ENCODE measurements around the gene RET.
A peak's percentile ranks its signal among the peaks of the same experiment; 100 is the strongest.

RET gene

DNA sequence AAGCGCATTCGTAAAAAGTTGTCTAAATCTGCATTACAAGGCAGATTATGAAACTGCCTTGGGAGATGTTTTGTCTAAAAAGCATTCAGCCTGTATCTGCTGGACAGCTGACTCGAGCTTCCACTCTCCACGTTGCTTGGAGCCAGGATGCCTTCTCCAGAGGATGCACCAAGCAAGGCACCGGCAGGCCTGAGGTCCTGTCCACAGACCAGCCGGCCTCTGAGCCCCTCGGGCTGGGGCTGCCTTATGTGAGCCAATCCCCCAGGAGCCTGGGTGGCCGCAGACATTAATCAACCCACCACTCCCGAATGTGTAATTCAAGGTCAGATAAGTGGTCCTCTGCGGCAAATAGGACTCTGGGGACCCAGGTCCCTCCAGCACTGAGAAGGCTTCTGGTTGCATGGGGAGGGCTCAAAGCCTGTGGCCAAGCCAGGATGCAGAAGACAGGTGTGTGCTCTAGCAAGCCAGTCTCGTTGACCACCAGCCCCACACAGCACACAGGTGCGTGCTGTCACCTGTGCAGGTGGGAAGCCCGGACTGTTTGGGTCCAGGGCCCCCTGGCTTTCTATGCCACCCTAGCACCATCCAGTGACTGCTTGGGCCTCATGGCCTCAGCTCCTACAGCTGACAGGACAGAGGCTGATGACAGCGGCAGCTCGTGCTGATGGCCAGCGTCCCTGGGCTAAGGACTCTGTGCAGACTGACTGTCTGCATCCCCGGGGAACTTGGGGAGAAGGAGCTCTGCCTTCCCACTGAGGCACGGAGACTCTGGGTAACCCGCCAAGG lies 4.8 kb upstream of the RET start:
- H3K36me3 ChIP-seq (replicated peaks) = no peaks in the 10 kb centered on the region
- H3K4me1 ChIP-seq = peaks cover 10% of the 10 kb centered on the region
- H3K9me3 ChIP-seq = no peaks in the 10 kb centered on the region
- no peak overlapping the region for H3K4me3 ChIP-seq
- peaks cover 3% of the 10 kb centered on the region; the same call in 1 of the 2 replicates for H3K27me3 ChIP-seq (ENCODE audit: low read depth)
- in situ Hi-C loops (cut with MboI; ENCODE audit: low sequenced_read_pairs) = no loop called here
- DNase-seq (ENCODE audit: low spot score in 2 of 2) = peak in 1 of 2 experiments; percentile 77

DNA sequence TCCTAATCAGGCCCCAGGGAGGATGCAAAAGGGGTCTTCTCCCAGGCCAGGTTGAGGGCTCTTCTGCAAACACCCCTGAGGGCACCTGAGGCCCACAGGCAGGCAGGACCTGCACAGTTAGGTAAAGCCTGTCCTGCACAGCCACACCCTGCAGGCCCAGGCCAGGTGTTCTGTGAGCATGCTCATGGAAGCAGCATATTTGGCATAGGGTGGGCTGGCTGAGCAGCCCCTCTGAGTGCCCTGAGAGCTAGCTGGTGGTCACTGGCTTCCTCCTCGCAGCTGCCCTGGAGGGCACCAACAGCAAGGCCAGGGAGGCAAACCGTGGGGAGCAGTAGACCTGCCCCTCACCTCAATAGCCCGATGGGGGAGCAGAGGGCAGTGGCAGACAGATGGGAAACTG lies 3.7 kb upstream of the RET start:
- H3K4me1 ChIP-seq = peaks cover 10% of the 10 kb centered on the region
- DNase-seq (ENCODE audit: low spot score in 2 of 2) = no peak
- no peaks in the 10 kb centered on the region for H3K9me3 ChIP-seq
- H3K36me3 ChIP-seq (replicated peaks) = no peaks in the 10 kb centered on the region
- H3K27me3 ChIP-seq (ENCODE audit: low read depth) = peaks cover 5% of the 10 kb centered on the region
- H3K4me3 ChIP-seq = no peak overlapping the region
- in situ Hi-C loops (cut with MboI; ENCODE audit: low sequenced_read_pairs) = no loop called here

DNA sequence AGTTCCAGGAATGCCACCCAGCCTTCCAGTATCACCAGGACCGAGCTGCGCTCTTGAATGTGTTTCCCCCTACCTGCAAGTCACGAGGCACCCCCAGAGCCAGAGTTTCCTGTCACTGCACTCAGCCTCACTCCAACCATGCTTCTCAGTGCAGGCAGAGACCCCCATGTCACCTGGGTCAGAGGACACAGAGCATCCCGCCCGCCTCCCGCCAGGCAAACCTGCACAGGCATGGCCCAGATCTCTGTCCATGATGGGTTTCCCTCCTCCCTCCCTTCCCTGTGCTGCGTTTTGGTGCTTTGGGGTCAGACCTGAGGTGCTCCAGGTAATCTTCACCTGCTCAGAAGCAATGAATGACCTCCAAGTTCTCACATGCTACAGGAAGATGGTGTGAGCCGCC lies 3.1 kb upstream of the RET start:
- H3K4me3 ChIP-seq = no peak overlapping the region
- no peaks in the 10 kb centered on the region for H3K9me3 ChIP-seq
- no peak for DNase-seq (ENCODE audit: low spot score in 2 of 2)
- peaks cover 6% of the 10 kb centered on the region for H3K27me3 ChIP-seq (ENCODE audit: low read depth)
- H3K4me1 ChIP-seq = peaks cover 10% of the 10 kb centered on the region
- in situ Hi-C loops (cut with MboI; ENCODE audit: low sequenced_read_pairs) = no loop called here
- H3K36me3 ChIP-seq (replicated peaks) = no peaks in the 10 kb centered on the region

DNA sequence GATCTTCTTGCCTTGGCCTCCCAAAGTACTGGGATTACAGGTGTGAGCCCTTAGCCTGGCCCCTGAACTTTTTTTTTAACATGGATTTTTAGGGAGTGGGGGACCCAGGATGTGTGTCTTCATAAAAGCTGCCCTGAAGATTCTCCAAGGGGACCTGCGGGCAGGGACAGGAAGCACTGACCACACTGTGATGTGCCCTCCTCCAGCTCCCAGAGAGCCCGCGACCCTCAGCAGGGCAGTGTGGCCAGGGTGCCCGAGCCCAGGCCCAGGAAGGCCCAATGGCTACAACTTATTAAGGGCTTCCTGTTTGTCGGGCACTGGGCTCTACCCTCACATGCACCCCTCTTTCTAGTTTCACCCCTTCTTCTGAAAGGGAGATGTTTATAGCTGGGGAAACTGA lies 2.5 kb upstream of the RET start:
- DNase-seq (ENCODE audit: low spot score in 2 of 2) = no peak

DNA sequence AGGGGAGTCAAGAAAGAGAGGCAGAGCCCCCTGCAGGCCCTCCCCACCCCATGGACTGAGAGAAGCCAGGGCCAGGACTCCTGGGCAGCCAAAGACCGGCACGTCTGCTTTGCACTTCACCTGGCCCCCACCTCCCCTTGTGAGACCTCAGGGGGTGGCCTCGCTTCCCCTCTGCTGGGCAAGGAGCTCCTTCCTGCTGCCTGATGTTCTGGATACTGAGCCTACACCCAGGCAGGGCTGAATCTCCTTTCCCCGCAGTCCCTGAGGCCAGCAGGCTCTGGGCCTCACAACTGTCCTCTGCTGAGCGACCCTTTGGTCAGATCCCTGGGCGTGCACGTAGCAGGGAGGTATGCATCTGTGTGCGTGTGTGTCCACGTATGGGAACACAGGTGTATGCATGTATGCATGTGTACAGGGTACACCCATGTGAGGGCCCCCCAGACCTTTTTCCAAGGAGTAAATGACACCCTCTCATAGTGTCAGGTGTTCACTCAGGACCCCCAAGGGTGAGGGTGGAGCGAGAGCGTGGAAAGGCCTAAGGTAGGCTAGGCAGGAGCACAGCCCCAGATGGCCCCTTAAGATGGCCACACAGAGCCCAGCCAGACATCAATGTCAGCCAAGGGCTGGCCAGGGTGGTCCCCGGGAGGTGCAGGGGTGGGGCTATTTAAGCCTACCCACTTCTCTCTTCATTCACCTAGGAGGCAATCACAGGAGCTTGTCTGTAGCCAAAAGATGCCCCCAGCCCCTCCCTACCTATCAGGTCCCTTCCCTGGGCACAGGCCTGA lies 1.9 kb upstream of the RET start:
- peaks cover 6% of the 10 kb centered on the region for H3K27me3 ChIP-seq (ENCODE audit: low read depth)
- no peak for DNase-seq (ENCODE audit: low spot score in 2 of 2)
- no peaks in the 10 kb centered on the region for H3K36me3 ChIP-seq (replicated peaks)
- H3K4me1 ChIP-seq = peaks cover 10% of the 10 kb centered on the region
- in situ Hi-C loops (cut with MboI; ENCODE audit: low sequenced_read_pairs) = no loop called here
- H3K4me3 ChIP-seq = no peak overlapping the region
- no peaks in the 10 kb centered on the region for H3K9me3 ChIP-seq

More for the DNA sequence above, 2.5 kb upstream of the RET start:
- Histone ChIP-seq H3K9me3 (no peaks in the 10 kb centered on the region), H3K4me3 (no peak overlapping the region), H3K27me3 (ENCODE audit: low read depth) (peaks cover 6% of the 10 kb centered on the region), H3K36me3 (replicated peaks) (no peaks in the 10 kb centered on the region), H3K4me1 (peaks cover 10% of the 10 kb centered on the region)
- in situ Hi-C loops (cut with MboI; ENCODE audit: low sequenced_read_pairs) = no loop called here

DNA sequence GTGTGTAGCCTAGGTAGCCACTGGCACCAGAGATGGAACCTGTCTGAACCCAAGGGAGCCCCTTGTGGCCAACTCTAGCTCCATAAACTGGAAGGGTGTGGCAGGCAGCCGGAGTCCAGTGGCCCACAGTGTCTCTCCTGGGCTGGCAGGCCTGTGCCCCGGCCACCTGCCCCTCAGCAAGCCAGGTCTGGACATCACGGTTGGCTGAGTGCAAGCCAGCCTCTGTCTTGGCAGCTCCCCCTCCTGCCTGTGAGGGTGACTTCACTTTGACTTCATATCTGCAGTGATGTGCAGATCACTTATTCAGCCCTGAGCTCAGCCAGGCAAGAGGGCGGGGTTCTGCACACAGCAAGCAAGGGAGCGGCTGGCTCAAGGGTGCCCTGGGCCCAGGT lies 1.3 kb upstream of the RET start:
- H3K27me3 ChIP-seq (ENCODE audit: low read depth) = peaks cover 6% of the 10 kb centered on the region
- no peak overlapping the region for H3K4me3 ChIP-seq
- peaks cover 10% of the 10 kb centered on the region for H3K4me1 ChIP-seq
- no peaks in the 10 kb centered on the region for H3K9me3 ChIP-seq
- in situ Hi-C loops (cut with MboI; ENCODE audit: low sequenced_read_pairs) = no loop called here
- H3K36me3 ChIP-seq (replicated peaks) = no peaks in the 10 kb centered on the region
- DNase-seq (ENCODE audit: low spot score in 2 of 2) = peak in 1 of 2 experiments; percentile 55

DNA sequence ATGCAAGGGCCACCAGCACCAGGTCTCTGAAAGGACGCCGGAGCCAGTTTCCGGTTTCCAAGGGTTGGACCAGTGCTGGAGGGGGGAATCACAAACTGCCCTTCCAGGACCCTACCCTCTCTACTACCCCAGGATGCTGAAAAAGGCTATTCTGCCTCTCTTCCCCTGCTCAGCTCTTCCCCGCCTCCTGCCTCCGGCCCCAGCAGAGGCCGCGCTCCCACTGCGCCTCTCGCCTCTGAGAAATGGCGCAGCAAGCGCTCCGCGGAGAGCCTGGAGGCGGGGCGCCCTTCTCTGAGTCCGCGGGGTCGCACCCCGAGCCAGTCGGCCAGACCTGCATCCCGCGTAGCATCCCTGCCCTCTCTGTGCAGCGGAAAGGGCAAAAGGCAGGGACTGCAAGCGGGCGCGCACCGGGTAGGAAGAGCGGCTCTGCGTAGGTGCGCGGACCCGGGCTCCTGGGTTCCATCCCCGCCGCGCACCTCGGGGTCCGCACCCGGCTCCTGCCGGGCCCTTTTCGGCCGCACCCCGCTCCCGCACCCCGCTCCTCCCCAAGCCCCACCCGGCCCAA lies 476 bp upstream of the RET start:
- Histone ChIP-seq H3K4me3 (peak overlapping the region; percentile 43), H3K36me3 (replicated peaks) (no peaks in the 10 kb centered on the region), H3K27me3 (ENCODE audit: low read depth) (peaks cover 6% of the 10 kb centered on the region), H3K4me1 (peaks cover 5% of the 10 kb centered on the region), H3K9me3 (no peaks in the 10 kb centered on the region)
- peak; percentile 13 to 56 for DNase-seq (ENCODE audit: low spot score in 2 of 2)
- in situ Hi-C loops (cut with MboI; ENCODE audit: low sequenced_read_pairs) = no loop called here

DNA sequence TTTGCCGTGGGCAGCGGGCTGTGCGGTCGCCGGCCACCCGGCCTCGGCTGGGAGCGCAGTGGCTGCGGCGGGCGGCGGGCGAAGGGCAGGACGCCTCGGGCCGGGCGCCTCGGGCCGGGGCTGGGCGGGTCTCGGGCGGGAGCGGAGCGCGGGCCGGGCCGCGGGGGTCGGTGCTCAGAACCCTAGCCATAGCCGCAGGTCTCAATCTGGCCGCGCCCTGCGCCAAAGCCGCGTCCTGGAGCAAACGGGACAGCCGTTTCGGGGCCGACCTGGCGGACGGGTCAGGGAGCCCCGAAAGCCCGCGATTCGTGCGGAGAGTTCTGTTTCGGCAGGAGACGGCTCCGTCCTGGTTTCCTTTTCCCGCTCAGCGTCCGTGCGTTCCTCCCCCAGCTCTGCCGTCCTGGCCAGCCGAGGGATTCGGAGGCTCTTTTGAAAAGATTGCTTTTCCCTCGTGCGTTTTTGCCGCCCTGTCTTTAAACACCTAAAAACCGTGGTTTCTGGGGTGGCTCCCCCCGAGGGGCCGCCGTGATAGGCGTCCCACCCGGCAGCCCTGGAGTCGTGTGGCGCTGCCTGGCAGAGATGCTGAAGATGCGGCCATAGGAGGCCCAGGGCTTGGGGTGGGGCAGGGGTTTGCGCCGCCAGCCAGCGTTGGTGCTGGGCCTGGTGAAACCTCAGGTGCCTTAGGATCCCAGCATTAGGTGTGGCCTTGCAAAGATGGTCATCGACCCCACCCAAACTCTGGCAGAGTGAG lies 727 bp downstream of the RET start:
- Histone ChIP-seq H3K4me1 (no peaks in the 10 kb centered on the region; the same call in 1 of the 2 replicates), H3K9me3 (no peaks in the 10 kb centered on the region), H3K27me3 (ENCODE audit: low read depth) (peaks cover 6% of the 10 kb centered on the region), H3K36me3 (replicated peaks) (no peaks in the 10 kb centered on the region), H3K4me3 (peak overlapping the region; percentile 43)
- in situ Hi-C loops (cut with MboI; ENCODE audit: low sequenced_read_pairs) = no loop called here
- DNase-seq (ENCODE audit: low spot score in 2 of 2) = peak in 1 of 2 experiments; percentile 26

DNA sequence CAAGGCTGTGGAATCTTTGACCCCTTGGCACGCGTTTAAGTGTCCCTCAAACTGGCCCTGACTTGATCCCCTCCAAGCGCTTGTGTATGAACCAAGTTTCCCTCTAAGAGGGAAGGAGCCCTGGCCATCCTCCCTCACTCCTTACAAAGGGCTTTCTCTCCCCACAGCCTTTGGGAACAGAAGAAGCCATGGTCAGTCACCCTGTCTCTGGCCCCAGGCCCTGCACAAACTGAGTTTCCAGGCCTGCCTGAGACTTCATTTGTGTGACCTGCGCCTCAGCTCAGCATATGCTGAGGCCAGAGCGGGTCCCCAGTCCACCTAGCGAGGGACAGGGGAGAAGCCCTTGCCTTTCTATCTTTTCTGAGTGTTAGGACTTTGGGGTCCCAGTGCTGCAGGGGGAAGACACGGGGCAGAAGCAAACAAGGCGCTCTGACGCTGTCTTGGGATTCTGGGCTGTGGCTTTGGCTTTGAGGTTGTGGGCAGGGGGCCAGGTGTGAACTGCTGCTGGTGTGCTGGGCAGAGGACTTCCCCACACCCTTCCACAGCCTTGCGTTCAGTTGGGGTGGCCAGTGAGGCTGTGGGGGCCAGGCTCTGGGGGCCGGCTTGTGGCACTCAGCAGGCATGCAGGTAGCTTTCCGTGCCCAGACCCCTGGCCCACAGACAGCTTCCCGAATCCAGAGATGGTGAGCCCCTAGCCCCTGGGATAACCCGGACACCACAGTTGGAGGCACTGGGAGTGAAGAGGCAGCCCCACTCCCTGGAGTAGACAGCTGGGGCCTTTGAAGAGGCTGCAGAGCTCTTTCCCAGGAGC lies 1.5 kb downstream of the RET start:
- Histone ChIP-seq H3K36me3 (replicated peaks) (no peaks in the 10 kb centered on the region), H3K4me3 (peak overlapping the region; percentile 43), H3K4me1 (no peaks in the 10 kb centered on the region; the same call in 1 of the 2 replicates), H3K9me3 (no peaks in the 10 kb centered on the region), H3K27me3 (ENCODE audit: low read depth) (peaks cover 6% of the 10 kb centered on the region)
- in situ Hi-C loops (cut with MboI; ENCODE audit: low sequenced_read_pairs) = no loop called here
- DNase-seq (ENCODE audit: low spot score in 2 of 2) = no peak

DNA sequence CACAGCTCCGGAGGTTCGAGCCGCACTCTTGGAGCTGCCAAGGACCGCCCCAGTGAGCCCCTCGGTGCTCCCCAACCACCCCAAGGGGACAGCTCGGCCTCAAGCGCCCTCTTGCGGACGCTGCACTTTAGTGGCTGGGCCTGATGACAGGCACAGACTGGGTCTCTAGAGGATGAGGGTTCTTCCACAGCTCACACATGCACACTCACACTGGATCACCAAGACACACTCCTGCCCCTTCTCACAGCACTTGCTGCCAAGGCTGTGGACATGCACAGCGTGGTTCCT lies 2.1 kb downstream of the RET start:
- Histone ChIP-seq H3K36me3 (replicated peaks) (no peaks in the 10 kb centered on the region), H3K9me3 (no peaks in the 10 kb centered on the region), H3K4me1 (no peaks in the 10 kb centered on the region; the same call in 1 of the 2 replicates), H3K27me3 (ENCODE audit: low read depth) (peaks cover 6% of the 10 kb centered on the region), H3K4me3 (no peak overlapping the region)
- peak in 1 of 2 experiments; percentile 78 for DNase-seq (ENCODE audit: low spot score in 2 of 2)
- in situ Hi-C loops (cut with MboI; ENCODE audit: low sequenced_read_pairs) = no loop called here

DNA sequence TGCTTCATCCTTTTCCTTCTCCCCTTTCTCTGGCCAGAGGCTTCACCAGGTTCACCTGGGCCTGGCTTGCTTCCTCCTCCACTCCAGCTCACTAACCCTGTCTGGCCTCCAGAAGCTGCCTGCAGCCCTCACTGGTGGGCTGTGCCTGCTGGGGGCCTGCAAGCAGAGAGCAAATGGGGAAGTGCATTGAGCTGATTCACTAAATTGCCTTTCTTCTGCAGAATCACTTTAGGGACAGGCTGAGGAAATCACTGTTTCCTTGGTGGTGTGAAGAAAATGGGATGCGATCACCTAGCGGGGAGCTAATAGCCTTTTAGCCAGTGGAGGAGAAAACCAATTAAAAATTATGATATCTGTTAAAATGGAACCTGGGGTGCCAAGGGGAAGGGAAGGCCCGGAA lies 3.0 kb downstream of the RET start:
- Histone ChIP-seq H3K4me1 (no peaks in the 10 kb centered on the region; the same call in 1 of the 2 replicates), H3K9me3 (no peaks in the 10 kb centered on the region), H3K4me3 (no peak overlapping the region), H3K36me3 (replicated peaks) (no peaks in the 10 kb centered on the region), H3K27me3 (ENCODE audit: low read depth) (peaks cover 6% of the 10 kb centered on the region)
- DNase-seq (ENCODE audit: low spot score in 2 of 2) = no peak
- in situ Hi-C loops (cut with MboI; ENCODE audit: low sequenced_read_pairs) = no loop called here

DNA sequence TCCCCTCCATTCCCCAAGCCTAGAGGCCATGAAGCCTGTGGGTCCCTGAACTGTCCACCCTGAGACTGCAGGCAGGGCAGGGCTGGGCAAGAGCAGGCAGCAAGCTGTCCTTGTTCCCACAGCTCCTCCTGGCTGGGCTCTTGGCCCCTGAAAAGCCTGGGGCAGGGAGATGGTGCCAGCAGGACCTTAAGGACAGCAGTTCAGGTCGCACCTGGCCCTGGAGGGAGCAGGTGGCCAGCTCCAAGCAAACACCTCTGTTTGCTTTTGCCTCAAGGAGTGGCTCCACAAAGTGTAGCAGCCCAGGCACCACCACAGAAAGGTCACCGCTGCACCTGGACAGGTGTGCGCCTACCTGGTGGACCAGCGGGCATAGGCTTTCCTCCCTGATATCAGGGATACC lies 5.2 kb downstream of the RET start:
- no peaks in the 10 kb centered on the region for H3K36me3 ChIP-seq (replicated peaks)
- H3K9me3 ChIP-seq = no peaks in the 10 kb centered on the region
- H3K4me3 ChIP-seq = no peak overlapping the region
- in situ Hi-C loops (cut with MboI; ENCODE audit: low sequenced_read_pairs) = no loop called here
- peaks cover 3% of the 10 kb centered on the region; the same call in 1 of the 2 replicates for H3K27me3 ChIP-seq (ENCODE audit: low read depth)
- no peak for DNase-seq (ENCODE audit: low spot score in 2 of 2)
- H3K4me1 ChIP-seq = no peaks in the 10 kb centered on the region; the same call in 1 of the 2 replicates

DNA sequence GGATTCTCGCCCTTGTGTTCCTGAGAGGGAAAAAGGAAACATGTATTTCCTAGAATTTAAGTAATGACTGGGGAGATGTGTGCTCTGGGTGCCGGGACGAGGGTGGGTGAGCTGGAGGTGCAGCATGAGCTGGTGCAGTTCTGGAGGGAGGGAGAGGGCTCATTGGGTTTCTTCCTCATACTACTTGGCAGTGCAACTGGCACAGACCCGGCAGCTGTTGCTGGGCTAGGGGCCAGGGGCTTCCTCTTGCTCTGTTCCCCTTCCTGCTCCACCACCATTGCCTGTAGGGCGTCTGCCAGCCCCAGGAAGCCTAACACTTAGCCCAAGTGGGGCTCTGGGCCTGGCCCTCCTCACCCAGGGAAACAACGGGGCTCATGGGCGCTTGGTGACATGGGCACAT lies 5.9 kb downstream of the RET start:
- Histone ChIP-seq H3K27me3 (ENCODE audit: low read depth) (peaks cover 3% of the 10 kb centered on the region; the same call in 1 of the 2 replicates), H3K4me1 (no peaks in the 10 kb centered on the region; the same call in 1 of the 2 replicates), H3K9me3 (no peaks in the 10 kb centered on the region), H3K4me3 (no peak overlapping the region), H3K36me3 (replicated peaks) (no peaks in the 10 kb centered on the region)
- no peak for DNase-seq (ENCODE audit: low spot score in 2 of 2)
- in situ Hi-C loops (cut with MboI; ENCODE audit: low sequenced_read_pairs) = no loop called here

Data from HAP-1 (cell line).